Small intestine (tissue), 7 donors: ENCODE results near the gene ZNRF3. TPM values are rescaled to one million over a fixed set of nuclear protein-coding genes. Genes with fewer than 3 reads are reported as not detected.

ENCODE experiments used
- DNase-seq, 2 donors: peaks; one replicate each; pipeline versions ENCODE4 v3.0.0 to v3.0.0-alpha.2; 2013
- FAIRE-seq: peaks from 2 replicates; lab custom pipeline; 2012; peaks lifted over from hg19 to GRCh38; lab: Jason Lieb, UNC
- H3K27ac ChIP-seq, 3 donors: one replicate each; pipeline ENCODE4 v1.5.1; 2013; ENCODE audit warnings: low read length in 2 of 3, mild to moderate bottlenecking in 2 of 3, control low read depth in 1 of 3, inconsistent platforms in 1 of 3, low read depth in 1 of 3, moderate library complexity in 1 of 3
- H3K27me3 ChIP-seq, 3 donors: one replicate each; pipeline ENCODE4 v1.6.1; 2013; ENCODE audit warnings: low read length in 3 of 3, inconsistent platforms in 1 of 3; ENCODE audit not compliant: control insufficient read depth in 3 of 3, insufficient read depth in 3 of 3
- H3K36me3 ChIP-seq, 3 donors: one replicate each; pipeline ENCODE4 v1.6.1; 2013; ENCODE audit warnings: low read length in 3 of 3, inconsistent platforms in 1 of 3, low read depth in 1 of 3, mild to moderate bottlenecking in 1 of 3, moderate library complexity in 1 of 3; ENCODE audit not compliant: control insufficient read depth in 3 of 3, insufficient read depth in 2 of 3
- H3K4me1 ChIP-seq, 3 donors: one replicate each; pipeline ENCODE4 v1.6.1; 2013; ENCODE audit warnings: low read length in 2 of 3, inconsistent platforms in 1 of 3, low read depth in 1 of 3, mild to moderate bottlenecking in 1 of 3, moderate library complexity in 1 of 3; ENCODE audit not compliant: control insufficient read depth in 3 of 3, insufficient read depth in 2 of 3
- H3K4me3 ChIP-seq, 3 donors: one replicate each; pipeline ENCODE4 v1.5.1; 2013; ENCODE audit warnings: low read length in 3 of 3, control low read depth in 1 of 3, inconsistent platforms in 1 of 3, low read depth in 1 of 3, mild to moderate bottlenecking in 1 of 3, moderate library complexity in 1 of 3
- H3K9me3 ChIP-seq, 2 donors: one replicate each; pipeline ENCODE4 v1.6.1; 2013; ENCODE audit warnings: low read depth in 1 of 2, low read length in 1 of 2; ENCODE audit not compliant: control insufficient read depth in 2 of 2, insufficient read depth in 1 of 2
- WGBS, 3 donors: extraction: QIAGEN DNeasy Blood & Tissue Kit; methylation state at CpG; one replicate each; pipeline ENCODE4 v1.1.7; 2013; 5-methylcytosine and 5-hydroxymethylcytosine counted together
- polyA plus RNA-seq, 4 donors: library from polyadenylated mRNA; stranded (reverse) in 3 of 4; unstranded in 1 of 4; fragments of 200-250 nt in 3 of 4; fragments of 120-200 nt in 1 of 4; gene quantifications; one replicate each; pipeline versions ENCODE4 v1.2.1 to v1.2.3, GENCODE V29; 2013
- donor health status: healthy with polysubstance abuse.
- donor health status: control.
- donor health status: control.
- donor health status: Bipolar disorder and iron deficiency.
- donor health status: healthy.

The ZNRF3 gene
- polyA plus RNA-seq, 4 donors: 0.22 to 9.1 (median 4.2) TPM

DNA sequence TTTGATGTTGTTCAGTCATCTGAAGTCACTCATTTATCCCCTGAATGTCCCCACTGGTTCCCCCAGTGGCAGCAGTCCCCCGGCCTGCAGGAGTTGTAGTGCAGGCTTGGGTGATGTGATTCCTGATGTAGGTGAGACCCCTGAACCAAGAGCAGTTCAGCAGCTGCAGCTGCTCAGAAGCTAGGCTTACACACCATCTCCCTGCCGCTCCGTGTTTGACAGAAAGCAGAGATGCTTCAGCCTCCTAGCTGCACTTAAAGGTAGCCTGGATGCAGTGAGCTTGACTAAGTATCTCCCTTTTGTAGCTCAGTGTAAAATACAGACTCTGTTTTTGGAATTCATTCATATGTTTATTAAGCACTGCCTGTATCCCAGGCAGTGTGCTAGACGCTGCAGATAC, 130.9 kb downstream of the ZNRF3 start:
- no peaks in the 10 kb centered on the region for H3K27me3 ChIP-seq
- no peak for DNase-seq
- H3K27ac ChIP-seq: no peak overlapping the region
- peaks cover 2 to 49% (median 21%) of the 10 kb centered on the region in 3 donors for H3K4me1 ChIP-seq
- peaks cover 0 to 6% (median 0%) of the 10 kb centered on the region in 3 donors for H3K36me3 ChIP-seq
- no peak for FAIRE-seq
- H3K9me3 ChIP-seq: peaks cover 0 to 2% of the 10 kb centered on the region in 2 donors
- no peak overlapping the region for H3K4me3 ChIP-seq
- WGBS, 3 donors: 84 to 90% (median 86%) methylated on average over 4 of the region's 4 CpGs

DNA sequence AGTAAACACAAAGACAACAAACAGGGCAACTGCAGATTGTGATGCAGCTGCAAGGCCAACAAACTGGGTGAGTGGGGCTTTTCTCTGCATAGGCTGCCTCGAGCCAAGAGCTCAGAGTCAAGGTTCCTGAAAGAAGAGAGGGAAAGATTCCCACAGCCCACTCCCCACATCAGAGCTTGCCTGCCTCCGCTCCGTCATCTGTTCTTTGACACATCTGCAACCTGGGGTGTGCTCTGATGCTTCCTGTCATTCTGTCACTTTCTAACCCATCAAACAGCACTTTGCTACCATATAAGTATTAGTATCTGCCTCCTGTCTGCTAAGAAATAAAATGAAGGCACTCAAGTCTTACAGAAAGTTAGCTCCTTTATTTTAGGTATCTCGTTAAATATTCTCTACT, 131.4 kb downstream of the ZNRF3 start:
- peaks cover 0 to 6% (median 0%) of the 10 kb centered on the region in 3 donors for H3K36me3 ChIP-seq
- peaks cover 2 to 49% (median 21%) of the 10 kb centered on the region in 3 donors for H3K4me1 ChIP-seq
- peaks cover 0 to 2% of the 10 kb centered on the region in 2 donors for H3K9me3 ChIP-seq
- no peaks in the 10 kb centered on the region for H3K27me3 ChIP-seq
- H3K27ac ChIP-seq: no peak overlapping the region
- 79 to 83% (median 80%) methylated on average over 4 of the region's 4 CpGs for WGBS, 3 donors
- FAIRE-seq (no peak), DNase-seq (no peak)
- no peak overlapping the region for H3K4me3 ChIP-seq

DNA sequence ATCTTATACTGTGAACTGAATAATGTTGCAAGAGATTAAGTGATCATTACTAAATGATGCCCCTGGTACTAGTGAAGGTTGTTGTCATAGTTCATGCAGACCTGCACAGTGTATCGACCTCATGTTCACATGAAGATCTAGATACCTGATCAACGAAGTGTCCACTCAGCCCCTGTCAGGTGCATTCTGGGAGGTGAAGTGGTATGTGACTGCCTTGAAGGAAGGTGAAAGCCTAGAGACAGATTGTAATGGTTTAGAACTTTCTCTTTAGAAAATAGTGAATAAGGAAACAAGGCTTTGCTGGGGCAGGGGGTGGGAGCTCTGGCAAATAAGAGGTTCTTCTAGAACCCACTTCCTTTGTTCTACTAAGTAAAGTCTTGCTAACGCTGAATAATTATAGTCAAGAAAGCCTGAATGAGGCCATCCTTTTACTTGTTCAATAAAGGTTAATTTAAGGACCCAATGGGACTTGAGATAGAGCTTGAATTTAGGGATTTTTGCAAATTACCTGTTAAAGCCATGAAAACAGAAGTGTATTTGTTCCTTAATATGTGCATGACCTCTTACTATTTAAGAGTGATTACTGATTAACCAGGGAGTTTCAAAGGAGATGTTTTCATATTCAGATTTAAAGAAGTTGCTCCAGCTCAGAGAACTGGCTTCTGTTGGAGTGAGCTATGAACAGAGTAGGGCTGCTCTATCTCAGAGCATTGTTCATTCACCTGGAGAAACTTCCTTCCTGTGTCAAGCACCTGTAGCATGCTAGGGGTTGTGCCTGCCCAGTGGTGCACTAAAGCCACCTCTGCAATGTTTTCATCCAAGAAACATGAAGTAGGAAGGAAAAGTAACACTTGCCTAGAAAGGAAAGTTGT, 132.9 kb downstream of the ZNRF3 start:
- Histone ChIP-seq H3K36me3 (peaks cover 0 to 3% (median 0%) of the 10 kb centered on the region in 3 donors), H3K27ac (peak overlapping the region; percentile 3 to 58 (median 9)), H3K9me3 (peaks cover 0 to 2% of the 10 kb centered on the region in 2 donors), H3K4me1 (peaks cover 0 to 45% (median 18%) of the 10 kb centered on the region in 3 donors), H3K27me3 (no peaks in the 10 kb centered on the region), H3K4me3 (no peak overlapping the region)
- FAIRE-seq: no peak
- WGBS, 3 donors: 28 to 59% (median 28%) methylated on average over 3 of the region's 3 CpGs
- no peak for DNase-seq

DNA sequence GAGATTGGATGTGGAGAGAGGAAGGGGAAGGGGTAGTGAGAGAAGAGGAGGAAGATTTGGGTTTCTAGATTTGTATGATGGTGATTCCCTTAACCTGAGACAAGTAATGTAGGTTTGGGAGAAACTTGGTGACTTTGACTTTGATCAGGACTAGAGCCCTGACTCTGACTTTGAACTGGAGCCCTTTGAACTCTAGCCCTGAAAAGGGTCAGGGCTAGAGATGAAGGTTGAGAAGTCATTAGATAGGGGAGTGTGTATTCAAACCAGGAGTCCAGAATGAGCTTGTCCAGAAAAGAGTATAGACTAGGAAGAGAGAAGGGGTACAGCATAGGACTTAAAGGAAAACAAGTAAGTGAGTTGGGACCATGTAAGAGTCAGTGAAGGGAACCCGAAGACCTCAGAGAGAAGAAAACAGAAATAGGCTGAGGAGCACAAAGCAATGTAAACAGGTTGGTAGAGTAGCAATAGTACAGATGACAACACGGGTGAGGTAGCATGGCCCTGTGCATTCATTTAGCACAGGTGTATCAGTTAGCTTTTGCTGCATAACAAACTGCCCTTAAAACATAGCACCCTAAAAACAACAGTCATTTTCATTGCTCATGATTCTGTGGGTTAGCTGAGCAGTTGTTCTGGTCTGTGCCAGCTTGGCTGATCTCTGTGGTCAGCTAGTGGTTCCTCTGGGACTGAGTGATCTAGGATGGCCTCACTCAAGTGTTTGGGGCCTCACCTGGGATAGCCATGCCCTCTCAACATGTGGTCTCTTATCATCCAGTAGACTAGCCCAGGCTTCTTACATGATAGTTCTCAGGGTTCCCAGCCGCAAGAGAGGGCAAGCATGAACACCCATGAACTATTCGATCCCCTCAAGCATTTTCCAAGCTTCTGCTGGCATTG, 135.2 kb downstream of the ZNRF3 start:
- peaks cover 3 to 38% (median 7%) of the 10 kb centered on the region in 3 donors for H3K4me1 ChIP-seq
- WGBS, 3 donors: 93 to 97% (median 96%) methylated on average over 4 of the region's 4 CpGs
- no peak overlapping the region for H3K27ac ChIP-seq
- peaks cover 0 to 2% of the 10 kb centered on the region in 2 donors for H3K9me3 ChIP-seq
- DNase-seq: no peak
- H3K27me3 ChIP-seq: no peaks in the 10 kb centered on the region
- peaks cover 0 to 3% (median 0%) of the 10 kb centered on the region in 3 donors for H3K36me3 ChIP-seq
- FAIRE-seq: no peak
- no peak overlapping the region for H3K4me3 ChIP-seq

DNA sequence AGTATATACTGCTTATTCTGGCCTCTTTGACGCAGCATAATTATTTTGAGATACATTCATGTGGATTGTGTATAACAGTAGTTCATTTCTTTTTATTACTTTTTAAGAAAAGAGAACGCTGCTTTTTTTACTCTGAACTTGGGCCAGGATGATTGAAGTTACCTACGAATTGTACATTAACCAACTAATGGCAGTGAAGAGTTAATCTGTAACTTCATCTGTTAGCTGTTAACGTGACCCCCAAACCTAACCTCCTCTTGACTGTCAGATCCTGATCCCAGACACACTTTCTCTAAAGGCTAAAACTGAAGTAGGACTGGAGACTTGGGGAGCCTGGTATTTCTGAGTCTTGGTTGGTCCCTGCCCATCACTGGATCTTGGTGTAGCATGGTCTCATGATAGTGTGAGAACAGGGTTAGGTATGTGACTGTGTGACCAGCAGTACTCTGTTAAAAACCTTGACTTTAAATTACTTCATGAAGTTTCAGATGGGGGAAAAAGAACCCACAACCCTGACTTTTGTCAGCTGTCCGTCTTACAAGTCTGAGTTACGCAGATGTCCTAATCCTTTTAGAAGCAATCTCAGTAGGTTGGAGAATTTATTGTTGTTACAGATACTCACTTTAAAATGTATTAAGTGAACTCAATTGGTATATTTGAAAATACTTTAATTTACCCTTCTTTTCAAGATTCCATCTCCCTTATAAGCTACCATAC, 138.9 kb downstream of the ZNRF3 start:
- H3K27ac ChIP-seq: peak overlapping the region in 2 of 3 donors; percentile 15 to 35
- 38 to 63% (median 49%) methylated on average over 6 of the region's 6 CpGs for WGBS, 3 donors
- H3K27me3 ChIP-seq: no peaks in the 10 kb centered on the region
- DNase-seq: peak in 1 of 2 donors; percentile 70
- peaks cover 0 to 2% of the 10 kb centered on the region in 2 donors for H3K9me3 ChIP-seq
- peaks cover 0 to 32% (median 3%) of the 10 kb centered on the region in 3 donors for H3K4me1 ChIP-seq
- FAIRE-seq: no peak
- H3K4me3 ChIP-seq: no peak overlapping the region
- peaks cover 0 to 15% (median 0%) of the 10 kb centered on the region in 3 donors for H3K36me3 ChIP-seq

DNA sequence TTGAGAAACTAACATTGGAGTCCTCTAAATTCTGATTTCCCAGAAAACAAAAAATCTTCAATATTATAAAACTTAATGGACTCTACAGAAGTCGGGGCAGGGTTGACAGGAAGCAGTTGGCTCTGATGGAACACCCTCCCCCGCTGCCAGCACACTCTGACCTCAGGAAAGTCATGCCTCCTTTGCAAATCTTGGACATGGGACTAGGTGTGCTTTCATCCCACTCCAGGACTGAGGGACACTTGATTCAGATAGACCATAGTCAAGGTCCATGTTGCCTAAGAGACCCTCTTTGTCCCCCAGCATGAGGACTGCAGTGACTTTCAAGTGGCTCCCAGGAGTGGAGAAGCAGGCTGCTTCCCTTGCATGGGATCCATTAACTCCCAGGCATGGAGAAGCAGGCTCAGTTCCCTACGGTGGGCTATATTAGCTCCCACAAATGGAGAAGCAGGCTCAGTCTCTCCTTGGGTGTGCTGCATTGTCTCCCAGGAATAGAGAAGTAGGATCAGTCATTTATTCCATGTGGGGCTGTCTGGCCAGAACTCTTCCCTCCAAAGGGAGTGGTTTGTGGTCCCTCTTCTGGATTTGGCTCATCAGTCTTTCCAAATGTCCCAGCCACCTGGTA, 139.9 kb downstream of the ZNRF3 start:
- Histone ChIP-seq H3K27me3 (no peaks in the 10 kb centered on the region), H3K9me3 (peaks cover 0 to 2% of the 10 kb centered on the region in 2 donors), H3K4me1 (peaks cover 0 to 26% (median 3%) of the 10 kb centered on the region in 3 donors), H3K36me3 (peaks cover 0 to 17% (median 0%) of the 10 kb centered on the region in 3 donors), H3K4me3 (no peak overlapping the region), H3K27ac (peak overlapping the region in 2 of 3 donors; percentile 23 to 29)
- WGBS, 3 donors: 35 to 49% (median 40%) methylated on average over 3 of the region's 3 CpGs
- peak in 1 of 2 donors; percentile 42 for DNase-seq
- no peak for FAIRE-seq

DNA sequence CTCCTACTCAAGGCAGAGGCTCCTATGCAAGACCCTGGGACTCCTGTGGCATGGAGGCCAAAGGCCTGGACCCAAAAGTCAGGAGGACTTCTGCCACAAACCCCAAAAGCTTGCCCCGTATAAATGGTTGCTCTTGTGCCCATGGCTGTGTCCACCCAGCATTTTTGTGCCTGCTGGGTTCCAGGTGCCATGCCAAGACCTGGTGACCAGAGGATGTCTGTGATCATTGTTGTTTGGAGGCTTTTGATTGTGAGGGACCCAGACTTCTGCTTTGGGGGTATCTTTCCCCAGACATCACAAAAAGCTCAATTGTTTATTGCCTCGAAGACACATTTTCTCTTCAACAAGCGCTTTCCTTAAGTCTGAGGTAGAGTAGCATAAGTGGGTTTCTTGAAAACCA, 143.2 kb downstream of the ZNRF3 start:
- H3K27me3 ChIP-seq: no peaks in the 10 kb centered on the region
- H3K36me3 ChIP-seq: peaks cover 0 to 16% (median 0%) of the 10 kb centered on the region in 3 donors
- H3K27ac ChIP-seq: no peak overlapping the region
- DNase-seq: no peak
- H3K4me3 ChIP-seq: no peak overlapping the region
- 93 to 95% (median 94%) methylated on average over 3 of the region's 3 CpGs for WGBS, 3 donors
- peaks cover 6 to 54% (median 9%) of the 10 kb centered on the region in 3 donors for H3K4me1 ChIP-seq
- no peaks in the 10 kb centered on the region for H3K9me3 ChIP-seq
- FAIRE-seq: no peak
